ENCODE results near the gene KIF13A. TPM values are rescaled to one million over a fixed set of nuclear protein-coding genes. Genes with fewer than 3 reads are reported as not detected.
A peak's percentile ranks its signal among the peaks of the same experiment; 100 is the strongest.

KIF13A gene
- total and polyA plus RNA-seq, 2 experiments from 2014 or later, result 8.4 to 28.2 TPM

DNA sequence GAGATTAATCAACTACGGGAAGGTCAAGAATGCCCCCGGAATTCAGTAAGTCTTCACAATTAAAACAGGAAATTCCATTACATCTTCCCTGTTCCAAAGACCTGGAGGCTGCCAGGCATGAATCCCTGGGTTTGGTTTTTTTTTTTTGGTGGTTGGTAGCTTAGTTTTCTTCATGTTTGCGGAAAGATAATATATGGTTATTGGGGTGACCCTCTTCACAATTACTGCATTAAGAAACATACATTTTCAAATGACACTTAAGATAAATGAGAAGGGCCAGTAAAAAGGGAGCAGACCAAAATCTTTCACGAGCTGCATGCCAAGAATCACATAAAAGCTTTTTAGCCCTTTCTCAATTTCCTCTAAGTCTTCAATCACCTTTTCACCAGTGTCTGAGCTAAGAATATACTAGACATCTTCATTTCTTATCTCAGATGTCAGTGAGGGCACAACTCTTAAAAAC is 64.0 kb downstream of the KIF13A start:
- Histone ChIP-seq H3K27ac (ENCODE audit: low read depth) (peak overlapping the region; percentile 4), H3K79me2 (replicated peaks; ENCODE audit: insufficient read depth) (peaks cover 79% of the 10 kb centered on the region), H3K4me1 (ENCODE audit: insufficient read depth) (peaks cover 41% of the 10 kb centered on the region), H3K4me2 (no peak overlapping the region), H3F3A (replicated peaks; ENCODE audit: low read depth) (no peaks in the 10 kb centered on the region), H3K36me3 (ENCODE audit: insufficient read depth) (no peaks in the 10 kb centered on the region), H3K4me3 (no peak overlapping the region), H3K27me3 (ENCODE audit: insufficient read depth) (no peaks in the 10 kb centered on the region), H4K20me1 (replicated peaks; ENCODE audit: insufficient read depth) (peaks cover 4% of the 10 kb centered on the region; the same call in 1 of the 2 replicates), H2AFZ (no peak overlapping the region), H3K9me2 (ENCODE audit: insufficient read depth) (peaks cover 5% of the 10 kb centered on the region; the same call in 1 of the 2 replicates)
- no peaks in the 10 kb centered on the region; the same call in 2 of the 3 replicates for H3K36me3 Mint-ChIP-seq (ENCODE audit: low read depth)
- H3K4me1 Mint-ChIP-seq, result peaks cover 40% of the 10 kb centered on the region
- DNase-seq (ENCODE audit: low spot score) (no peak), ATAC-seq (no peak)
- no peaks in the 10 kb centered on the region for H3K27me3 Mint-ChIP-seq (ENCODE audit: insufficient read depth, low read depth, poor library complexity)
- H3K9me3 Mint-ChIP-seq, result no peaks in the 10 kb centered on the region
- H3K4me3 Mint-ChIP-seq, result no peak overlapping the region
- TF ChIP-seq JUNB (IDR thresholded peaks at IDR 0.05; ENCODE audit: unreplicated experiment), result no peak
- TF ChIP-seq EZH2 (IDR thresholded peaks at IDR 0.05; ENCODE audit: low read depth, unreplicated experiment), result no peak
- TF ChIP-seq, protein P1, sequence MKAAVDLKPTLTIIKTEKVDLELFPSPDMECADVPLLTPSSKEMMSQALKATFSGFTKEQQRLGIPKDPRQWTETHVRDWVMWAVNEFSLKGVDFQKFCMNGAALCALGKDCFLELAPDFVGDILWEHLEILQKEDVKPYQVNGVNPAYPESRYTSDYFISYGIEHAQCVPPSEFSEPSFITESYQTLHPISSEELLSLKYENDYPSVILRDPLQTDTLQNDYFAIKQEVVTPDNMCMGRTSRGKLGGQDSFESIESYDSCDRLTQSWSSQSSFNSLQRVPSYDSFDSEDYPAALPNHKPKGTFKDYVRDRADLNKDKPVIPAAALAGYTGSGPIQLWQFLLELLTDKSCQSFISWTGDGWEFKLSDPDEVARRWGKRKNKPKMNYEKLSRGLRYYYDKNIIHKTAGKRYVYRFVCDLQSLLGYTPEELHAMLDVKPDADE (IDR thresholded peaks at IDR 0.05), result no peak
- TF ChIP-seq ZNF114 (CRISPR knock-in tag; IDR thresholded peaks at IDR 0.05), result no peak
- no peak for TF ChIP-seq ZNF331 (CRISPR knock-in tag; IDR thresholded peaks at IDR 0.05; ENCODE audit: low read depth)
- TF ChIP-seq STAT1 (IDR thresholded peaks at IDR 0.05; ENCODE audit: unreplicated experiment), result no peak
- TF ChIP-seq NANOG (IDR thresholded peaks at IDR 0.05; ENCODE audit: borderline replicate concordance), result no peak
- TF ChIP-seq EZH2phosphoT487 (IDR thresholded peaks at IDR 0.05; ENCODE audit: unreplicated experiment), result no peak
- TF ChIP-seq POLR2AphosphoS5 (IDR thresholded peaks at IDR 0.05; ENCODE audit: low read depth), result no peak
- TF ChIP-seq, protein P2, sequence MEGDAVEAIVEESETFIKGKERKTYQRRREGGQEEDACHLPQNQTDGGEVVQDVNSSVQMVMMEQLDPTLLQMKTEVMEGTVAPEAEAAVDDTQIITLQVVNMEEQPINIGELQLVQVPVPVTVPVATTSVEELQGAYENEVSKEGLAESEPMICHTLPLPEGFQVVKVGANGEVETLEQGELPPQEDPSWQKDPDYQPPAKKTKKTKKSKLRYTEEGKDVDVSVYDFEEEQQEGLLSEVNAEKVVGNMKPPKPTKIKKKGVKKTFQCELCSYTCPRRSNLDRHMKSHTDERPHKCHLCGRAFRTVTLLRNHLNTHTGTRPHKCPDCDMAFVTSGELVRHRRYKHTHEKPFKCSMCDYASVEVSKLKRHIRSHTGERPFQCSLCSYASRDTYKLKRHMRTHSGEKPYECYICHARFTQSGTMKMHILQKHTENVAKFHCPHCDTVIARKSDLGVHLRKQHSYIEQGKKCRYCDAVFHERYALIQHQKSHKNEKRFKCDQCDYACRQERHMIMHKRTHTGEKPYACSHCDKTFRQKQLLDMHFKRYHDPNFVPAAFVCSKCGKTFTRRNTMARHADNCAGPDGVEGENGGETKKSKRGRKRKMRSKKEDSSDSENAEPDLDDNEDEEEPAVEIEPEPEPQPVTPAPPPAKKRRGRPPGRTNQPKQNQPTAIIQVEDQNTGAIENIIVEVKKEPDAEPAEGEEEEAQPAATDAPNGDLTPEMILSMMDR (conservative IDR thresholded peaks at IDR 0.05; ENCODE audit: low read depth in 2 of 2), result no peak
- TF ChIP-seq, protein P3, sequence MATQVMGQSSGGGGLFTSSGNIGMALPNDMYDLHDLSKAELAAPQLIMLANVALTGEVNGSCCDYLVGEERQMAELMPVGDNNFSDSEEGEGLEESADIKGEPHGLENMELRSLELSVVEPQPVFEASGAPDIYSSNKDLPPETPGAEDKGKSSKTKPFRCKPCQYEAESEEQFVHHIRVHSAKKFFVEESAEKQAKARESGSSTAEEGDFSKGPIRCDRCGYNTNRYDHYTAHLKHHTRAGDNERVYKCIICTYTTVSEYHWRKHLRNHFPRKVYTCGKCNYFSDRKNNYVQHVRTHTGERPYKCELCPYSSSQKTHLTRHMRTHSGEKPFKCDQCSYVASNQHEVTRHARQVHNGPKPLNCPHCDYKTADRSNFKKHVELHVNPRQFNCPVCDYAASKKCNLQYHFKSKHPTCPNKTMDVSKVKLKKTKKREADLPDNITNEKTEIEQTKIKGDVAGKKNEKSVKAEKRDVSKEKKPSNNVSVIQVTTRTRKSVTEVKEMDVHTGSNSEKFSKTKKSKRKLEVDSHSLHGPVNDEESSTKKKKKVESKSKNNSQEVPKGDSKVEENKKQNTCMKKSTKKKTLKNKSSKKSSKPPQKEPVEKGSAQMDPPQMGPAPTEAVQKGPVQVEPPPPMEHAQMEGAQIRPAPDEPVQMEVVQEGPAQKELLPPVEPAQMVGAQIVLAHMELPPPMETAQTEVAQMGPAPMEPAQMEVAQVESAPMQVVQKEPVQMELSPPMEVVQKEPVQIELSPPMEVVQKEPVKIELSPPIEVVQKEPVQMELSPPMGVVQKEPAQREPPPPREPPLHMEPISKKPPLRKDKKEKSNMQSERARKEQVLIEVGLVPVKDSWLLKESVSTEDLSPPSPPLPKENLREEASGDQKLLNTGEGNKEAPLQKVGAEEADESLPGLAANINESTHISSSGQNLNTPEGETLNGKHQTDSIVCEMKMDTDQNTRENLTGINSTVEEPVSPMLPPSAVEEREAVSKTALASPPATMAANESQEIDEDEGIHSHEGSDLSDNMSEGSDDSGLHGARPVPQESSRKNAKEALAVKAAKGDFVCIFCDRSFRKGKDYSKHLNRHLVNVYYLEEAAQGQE (IDR thresholded peaks at IDR 0.05; ENCODE audit: unreplicated experiment), result no peak
- TF ChIP-seq, protein P4, sequence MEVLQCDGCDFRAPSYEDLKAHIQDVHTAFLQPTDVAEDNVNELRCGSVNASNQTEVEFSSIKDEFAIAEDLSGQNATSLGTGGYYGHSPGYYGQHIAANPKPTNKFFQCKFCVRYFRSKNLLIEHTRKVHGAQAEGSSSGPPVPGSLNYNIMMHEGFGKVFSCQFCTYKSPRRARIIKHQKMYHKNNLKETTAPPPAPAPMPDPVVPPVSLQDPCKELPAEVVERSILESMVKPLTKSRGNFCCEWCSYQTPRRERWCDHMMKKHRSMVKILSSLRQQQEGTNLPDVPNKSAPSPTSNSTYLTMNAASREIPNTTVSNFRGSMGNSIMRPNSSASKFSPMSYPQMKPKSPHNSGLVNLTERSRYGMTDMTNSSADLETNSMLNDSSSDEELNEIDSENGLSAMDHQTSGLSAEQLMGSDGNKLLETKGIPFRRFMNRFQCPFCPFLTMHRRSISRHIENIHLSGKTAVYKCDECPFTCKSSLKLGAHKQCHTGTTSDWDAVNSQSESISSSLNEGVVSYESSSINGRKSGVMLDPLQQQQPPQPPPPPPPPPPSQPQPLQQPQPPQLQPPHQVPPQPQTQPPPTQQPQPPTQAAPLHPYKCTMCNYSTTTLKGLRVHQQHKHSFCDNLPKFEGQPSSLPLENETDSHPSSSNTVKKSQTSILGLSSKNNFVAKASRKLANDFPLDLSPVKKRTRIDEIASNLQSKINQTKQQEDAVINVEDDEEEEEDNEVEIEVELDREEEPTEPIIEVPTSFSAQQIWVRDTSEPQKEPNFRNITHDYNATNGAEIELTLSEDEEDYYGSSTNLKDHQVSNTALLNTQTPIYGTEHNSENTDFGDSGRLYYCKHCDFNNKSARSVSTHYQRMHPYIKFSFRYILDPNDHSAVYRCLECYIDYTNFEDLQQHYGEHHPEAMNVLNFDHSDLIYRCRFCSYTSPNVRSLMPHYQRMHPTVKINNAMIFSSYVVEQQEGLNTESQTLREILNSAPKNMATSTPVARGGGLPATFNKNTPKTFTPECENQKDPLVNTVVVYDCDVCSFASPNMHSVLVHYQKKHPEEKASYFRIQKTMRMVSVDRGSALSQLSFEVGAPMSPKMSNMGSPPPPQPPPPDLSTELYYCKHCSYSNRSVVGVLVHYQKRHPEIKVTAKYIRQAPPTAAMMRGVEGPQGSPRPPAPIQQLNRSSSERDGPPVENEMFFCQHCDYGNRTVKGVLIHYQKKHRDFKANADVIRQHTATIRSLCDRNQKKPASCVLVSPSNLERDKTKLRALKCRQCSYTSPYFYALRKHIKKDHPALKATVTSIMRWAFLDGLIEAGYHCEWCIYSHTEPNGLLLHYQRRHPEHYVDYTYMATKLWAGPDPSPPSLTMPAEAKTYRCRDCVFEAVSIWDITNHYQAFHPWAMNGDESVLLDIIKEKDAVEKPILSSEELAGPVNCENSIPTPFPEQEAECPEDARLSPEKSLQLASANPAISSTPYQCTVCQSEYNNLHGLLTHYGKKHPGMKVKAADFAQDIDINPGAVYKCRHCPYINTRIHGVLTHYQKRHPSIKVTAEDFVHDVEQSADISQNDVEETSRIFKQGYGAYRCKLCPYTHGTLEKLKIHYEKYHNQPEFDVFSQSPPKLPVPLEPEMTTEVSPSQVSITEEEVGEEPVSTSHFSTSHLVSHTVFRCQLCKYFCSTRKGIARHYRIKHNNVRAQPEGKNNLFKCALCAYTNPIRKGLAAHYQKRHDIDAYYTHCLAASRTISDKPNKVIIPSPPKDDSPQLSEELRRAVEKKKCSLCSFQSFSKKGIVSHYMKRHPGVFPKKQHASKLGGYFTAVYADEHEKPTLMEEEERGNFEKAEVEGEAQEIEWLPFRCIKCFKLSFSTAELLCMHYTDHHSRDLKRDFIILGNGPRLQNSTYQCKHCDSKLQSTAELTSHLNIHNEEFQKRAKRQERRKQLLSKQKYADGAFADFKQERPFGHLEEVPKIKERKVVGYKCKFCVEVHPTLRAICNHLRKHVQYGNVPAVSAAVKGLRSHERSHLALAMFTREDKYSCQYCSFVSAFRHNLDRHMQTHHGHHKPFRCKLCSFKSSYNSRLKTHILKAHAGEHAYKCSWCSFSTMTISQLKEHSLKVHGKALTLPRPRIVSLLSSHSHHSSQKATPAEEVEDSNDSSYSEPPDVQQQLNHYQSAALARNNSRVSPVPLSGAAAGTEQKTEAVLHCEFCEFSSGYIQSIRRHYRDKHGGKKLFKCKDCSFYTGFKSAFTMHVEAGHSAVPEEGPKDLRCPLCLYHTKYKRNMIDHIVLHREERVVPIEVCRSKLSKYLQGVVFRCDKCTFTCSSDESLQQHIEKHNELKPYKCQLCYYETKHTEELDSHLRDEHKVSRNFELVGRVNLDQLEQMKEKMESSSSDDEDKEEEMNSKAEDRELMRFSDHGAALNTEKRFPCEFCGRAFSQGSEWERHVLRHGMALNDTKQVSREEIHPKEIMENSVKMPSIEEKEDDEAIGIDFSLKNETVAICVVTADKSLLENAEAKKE (CRISPR knock-in tag; IDR thresholded peaks at IDR 0.05), result no peak
- TF ChIP-seq CREB1 (CRISPR knock-in tag; IDR thresholded peaks at IDR 0.05; ENCODE audit: low read depth), result no peak
- peak overlapping the region; percentile 50; the same call in 1 of the 2 replicates for H3K27ac Mint-ChIP-seq

Measured in GM23338 (cell line).